HG02763 (cell line): ENCODE measurements around the gene ZNF546.
"Not testable (repeated sequence)": the region's sequence is repeated elsewhere in the genome, so short reads cannot be mapped to it uniquely, and the experiment has no call there.

Source experiments
- ATAC-seq: cut with Tn5 transposase; IDR thresholded peaks from one replicate; pipeline ENCODE4 v1.9.1; 2021; ENCODE audit warnings: mild to moderate bottlenecking, moderate library complexity; ENCODE audit not compliant: unreplicated experiment

The ZNF546 gene

GRCh38 chr19:39996811-39997637, at the start of gene ZNF546:
TSS of gene ZNF546 (plus strand) at chr19:39997060. CDS start at chr19:39998327, 1,267 bp downstream.
- peak; percentile 85 for ATAC-seq

GRCh38 chr19:39949026-39949747, 47.7 kb upstream of the ZNF546 start:
- no peak for ATAC-seq

- no peak for ATAC-seq
Measured at GRCh38 chr19:39951065-39951650, 45.7 kb upstream of the ZNF546 start.

- no peak for ATAC-seq
Measured at GRCh38 chr19:39951686-39952085, 45.2 kb upstream of the ZNF546 start.

GRCh38 chr19:39953915-39954314, 42.9 kb upstream of the ZNF546 start:
- no peak for ATAC-seq

- ATAC-seq, result not testable (repeated sequence)
Measured at GRCh38 chr19:39957886-39958285, 39.0 kb upstream of the ZNF546 start.

- ATAC-seq, result not testable (repeated sequence)
Measured at GRCh38 chr19:39958942-39959341, 37.9 kb upstream of the ZNF546 start.

GRCh38 chr19:39959407-39959806, 37.5 kb upstream of the ZNF546 start:
- ATAC-seq, result not testable (repeated sequence)

- no peak for ATAC-seq
Measured at GRCh38 chr19:39963898-39964297, 33.0 kb upstream of the ZNF546 start.

GRCh38 chr19:39966617-39967016, 30.2 kb upstream of the ZNF546 start:
- ATAC-seq, result no peak

- no peak for ATAC-seq
Measured at GRCh38 chr19:39967561-39967960, 29.3 kb upstream of the ZNF546 start.

GRCh38 chr19:39968789-39969188, 28.1 kb upstream of the ZNF546 start:
- ATAC-seq, result no peak

- ATAC-seq, result no peak
Measured at GRCh38 chr19:39969266-39969665, 27.6 kb upstream of the ZNF546 start.

GRCh38 chr19:39969681-39970424, 27.0 kb upstream of the ZNF546 start:
- ATAC-seq, result no peak

- ATAC-seq, result peak; percentile 22
Measured at GRCh38 chr19:39970425-39970674, 26.5 kb upstream of the ZNF546 start.

- peak; percentile 93 for ATAC-seq
Measured at GRCh38 chr19:39970675-39971379, 26.0 kb upstream of the ZNF546 start, which contains the start of gene PSMC4. TSS of gene PSMC4 (plus strand) at chr19:39971165. CDS start at chr19:39971203, 38 bp downstream.

GRCh38 chr19:39971380-39972035, 25.4 kb upstream of the ZNF546 start:
- ATAC-seq, result no peak

GRCh38 chr19:39974377-39975155, 22.3 kb upstream of the ZNF546 start:
- no peak for ATAC-seq

GRCh38 chr19:39982883-39983282, 14.0 kb upstream of the ZNF546 start:
- no peak for ATAC-seq
